A549 (cell line): ENCODE data around the gene CMTM4. TPM values are rescaled to one million over a fixed set of nuclear protein-coding genes. Genes with fewer than 3 reads are reported as not detected.
"Not testable (repeated sequence)": the region's sequence is repeated elsewhere in the genome, so short reads cannot be mapped to it uniquely, and the experiment has no call there.

Experiments used
- ATAC-seq, 2 experiments: fragments of 200-7000 bp in 1 of 2; fragments of >200 bp in 1 of 2; cut with Nextera tagmentation in 1 of 2; cut with Tn5 transposase in 1 of 2; 3 replicates each; pipeline versions ENCODE4 v1.8.0 to v1.9.1; 2018 to 2020; ENCODE audit warnings: mild to moderate bottlenecking in 1 of 2, moderate library complexity in 1 of 2
- CTCF ChIA-PET: fragments of 300-600 bp; sonication (Branson Sonifier 250); formaldehyde crosslinking; extraction: SDS; loops from one replicate; lab custom pipeline; 2021; ENCODE audit warnings: antibody characterized with exemption, inconsistent platforms; lab: Yijun Ruan, JAX
- POLR2A ChIA-PET: fragments of 350-600 bp; formaldehyde crosslinking; extraction: SDS; loops from one replicate; lab custom pipeline; 2021; ENCODE audit warnings: antibody characterized with exemption, inconsistent platforms; lab: Yijun Ruan, JAX
- DNase-seq, 2 experiments: peaks; one replicate each; pipeline versions ENCODE4 v3.0.0 to v3.0.0-alpha.2; 2011 to 2016; ENCODE audit warnings: low read depth in 1 of 2, low spot score in 1 of 2
- FAIRE-seq: peaks from 2 replicates; lab custom pipeline; 2011; peaks lifted over from hg19 to GRCh38; lab: Jason Lieb, UNC
- H3K27ac ChIP-seq, 2 experiments: fragments of >200 bp; sonication (Bioruptor Twin); formaldehyde crosslinking; 3 replicates each; pipeline ENCODE4 v1.5.1; 2016 to 2017
- H3K4me1 ChIP-seq: fragments of >200 bp; sonication (Bioruptor Twin); formaldehyde crosslinking; 3 replicates; pipeline ENCODE4 v1.6.1; 2016
- H3K4me2 ChIP-seq: fragments of >200 bp; sonication (Bioruptor Twin); formaldehyde crosslinking; 3 replicates; pipeline ENCODE4 v1.6.1; 2016
- H3K4me3 ChIP-seq: fragments of >200 bp; sonication (Bioruptor Twin); formaldehyde crosslinking; 3 replicates; pipeline ENCODE4 v1.5.1; 2016
- H3K9me3 ChIP-seq: fragments of >200 bp; sonication (Bioruptor Twin); formaldehyde crosslinking; 3 replicates; pipeline ENCODE4 v1.6.1; 2016
- ATOH8 ChIP-seq: fragments of 250-450 bp; sonication (Bioruptor Pico); IDR thresholded peaks from 2 replicates; pipeline ENCODE4 v1.5.0; 2020; ENCODE audit warnings: low read depth, mild to moderate bottlenecking, moderate library complexity
- BHLHE40 ChIP-seq: IDR thresholded peaks from 2 replicates; pipeline ENCODE4 v1.6.1; 2012; ENCODE audit warnings: low read depth, low read length, inconsistent platforms
- CBX8 ChIP-seq: fragments of 200-600 bp; sonication (generic); IDR thresholded peaks from 2 replicates; pipeline ENCODE4 v1.6.1; 2016
- CHD4 ChIP-seq: fragments of 200-600 bp; sonication (generic); IDR thresholded peaks from 2 replicates; pipeline ENCODE4 v1.6.1; 2016; ENCODE audit warnings: antibody characterized with exemption, mild to moderate bottlenecking, borderline replicate concordance
- E2F6 ChIP-seq: IDR thresholded peaks from 2 replicates; pipeline ENCODE4 v1.6.1; 2012; ENCODE audit warnings: low read depth, borderline replicate concordance
- EHF ChIP-seq: fragments of 250-450 bp; sonication (Bioruptor Pico); IDR thresholded peaks from 2 replicates; pipeline ENCODE4 v1.5.0; 2020; ENCODE audit warnings: mild to moderate bottlenecking
- EHMT2 ChIP-seq: fragments of 200-600 bp; sonication (generic); IDR thresholded peaks from 2 replicates; pipeline ENCODE4 v1.6.1; 2016; ENCODE audit warnings: antibody characterized with exemption, low read depth, mild to moderate bottlenecking, moderate library complexity
- EP300 ChIP-seq, 2 experiments: fragments of >200 bp; sonication (Bioruptor Twin); formaldehyde crosslinking; IDR thresholded peaks; 2 replicates in 1 of 2; 3 replicates in 1 of 2; pipeline ENCODE4 v1.6.1; 2016 to 2017
- FOSB ChIP-seq: fragments of 250-450 bp; sonication (Bioruptor Pico); IDR thresholded peaks from 2 replicates; pipeline ENCODE4 v1.5.0; 2020; ENCODE audit warnings: mild to moderate bottlenecking, moderate library complexity
- FOXS1 ChIP-seq: fragments of 250-450 bp; sonication (Bioruptor Pico); IDR thresholded peaks from 2 replicates; pipeline ENCODE4 v1.5.0; 2020; ENCODE audit warnings: mild to moderate bottlenecking, moderate library complexity
- HDAC2 ChIP-seq: fragments of 200-600 bp; sonication (generic); IDR thresholded peaks from 2 replicates; pipeline ENCODE4 v1.6.1; 2016
- HES2 ChIP-seq: fragments of >200 bp; sonication (Bioruptor Twin); formaldehyde crosslinking; IDR thresholded peaks from 2 replicates; pipeline ENCODE4 v1.6.1; 2016
- HOXA7 ChIP-seq: fragments of 250-450 bp; sonication (Bioruptor Pico); IDR thresholded peaks from 2 replicates; pipeline ENCODE4 v1.5.0; 2020; ENCODE audit warnings: mild to moderate bottlenecking, moderate library complexity
- HOXB13 ChIP-seq: fragments of 250-450 bp; sonication (Bioruptor Pico); IDR thresholded peaks from 2 replicates; pipeline ENCODE4 v1.5.0; 2020; ENCODE audit warnings: low read depth, mild to moderate bottlenecking, moderate library complexity
- HOXB5 ChIP-seq: fragments of 250-450 bp; sonication (Bioruptor Pico); IDR thresholded peaks from 2 replicates; pipeline ENCODE4 v1.5.0; 2020; ENCODE audit warnings: mild to moderate bottlenecking, moderate library complexity
- MAFK ChIP-seq: fragments of 450-650 bp; IDR thresholded peaks from 2 replicates; pipeline ENCODE4 v1.6.1; 2014; ENCODE audit not compliant: partially characterized antibody
- MAX ChIP-seq: IDR thresholded peaks from 2 replicates; pipeline ENCODE4 v1.6.1; 2012
- MAZ ChIP-seq: fragments of 150-350 bp; IDR thresholded peaks from 2 replicates; pipeline ENCODE4 v1.6.1; 2014; ENCODE audit warnings: antibody characterized with exemption, low read depth, low read length, borderline replicate concordance
- NPAS2 ChIP-seq: fragments of 250-450 bp; sonication (Bioruptor Pico); IDR thresholded peaks from 2 replicates; pipeline ENCODE4 v1.8.0; 2022; ENCODE audit warnings: mild to moderate bottlenecking, moderate library complexity, borderline replicate concordance
- NR3C1 ChIP-seq: fragments of >200 bp; sonication (Bioruptor Twin); formaldehyde crosslinking; IDR thresholded peaks from 3 replicates; pipeline ENCODE4 v1.6.1; 2017
- POLR2A ChIP-seq: IDR thresholded peaks from 2 replicates; pipeline ENCODE4 v1.6.1; 2012; ENCODE audit warnings: mild to moderate bottlenecking, low read length
- RAD21 ChIP-seq, 2 experiments: fragments of >200 bp in 1 of 2; sonication (Bioruptor Twin) in 1 of 2; formaldehyde crosslinking in 1 of 2; IDR thresholded peaks in 1 of 2; conservative IDR thresholded peaks in 1 of 2; 2 replicates in 1 of 2; 3 replicates in 1 of 2; pipeline ENCODE4 v1.6.1; 2012 to 2018; ENCODE audit warnings: inconsistent platforms in 1 of 2
- RNF2 ChIP-seq: fragments of 200-600 bp; sonication (generic); IDR thresholded peaks from 2 replicates; pipeline ENCODE4 v1.6.1; 2016; ENCODE audit warnings: low read depth, mild to moderate bottlenecking, antibody characterized with exemption, moderate library complexity, borderline replicate concordance
- SMC3 ChIP-seq: fragments of >200 bp; sonication (Bioruptor Twin); formaldehyde crosslinking; IDR thresholded peaks from 3 replicates; pipeline ENCODE4 v1.6.1; 2018; ENCODE audit warnings: inconsistent platforms
- TFCP2L1 ChIP-seq: fragments of 250-450 bp; sonication (Bioruptor Pico); IDR thresholded peaks from 2 replicates; pipeline ENCODE4 v1.5.0; 2021; ENCODE audit warnings: mild to moderate bottlenecking
- WGBS: methylation state at CpG from one replicate; pipeline ENCODE4 v1.1.6; 2017; ENCODE audit errors: missing lambda C conversion rate; 5-methylcytosine and 5-hydroxymethylcytosine counted together
- polyA plus RNA-seq, 4 experiments: library from polyadenylated mRNA; depleted of rRNA in 3 of 4; stranded (reverse); fragments of >200 nt; fragmentation: RNase III in 1 of 4; extraction: RNeasy Plus Mini Kit Qiagen cat#74134 plus additional on column Dnase treatment in 1 of 4; gene quantifications; 2 replicates in 3 of 4; 3 replicates in 1 of 4; pipeline ENCODE4 v1.2.3, GENCODE V29; 2011 to 2017

CMTM4 gene
- polyA plus RNA-seq, 2 of the 4 experiments (the other 2 are of a cell fraction): 24.8 to 58.6 TPM

GRCh38 chr16:66596986-66597848 is 99.3 kb downstream of the CMTM4 start:
- Histone ChIP-seq H3K4me3 (no peak overlapping the region), H3K27ac (no peak overlapping the region), H3K9me3 (no peaks in the 10 kb centered on the region), H3K4me2 (no peak overlapping the region), H3K4me1 (no peaks in the 10 kb centered on the region)
- 73% methylated on average over 5 of the region's 5 CpGs for WGBS
- no peak for DNase-seq
- FAIRE-seq: no peak
- ChIA-PET POLR2A (interaction anchor here (0.8 kb wide), 1 partner anchor 45 kb away, joined by 3 read pairs; the partner anchor contains the start of gene CKLF), CTCF (interaction anchor here (0.9 to 3.4 kb wide), 7 partner anchors 10 to 270 kb away, joined by 3 to 19 read pairs (median 5); no protein-coding TSS in a partner anchor)
- no peak for ATAC-seq
- TF ChIP-seq MAFK (no peak), HOXB13 (CRISPR knock-in tag) (no peak), EHMT2 (no peak), TFCP2L1 (CRISPR knock-in tag) (no peak), HES2 (no peak), EHF (CRISPR knock-in tag) (no peak), E2F6 (no peak), FOXS1 (CRISPR knock-in tag) (no peak), NPAS2 (CRISPR knock-in tag) (no peak), ATOH8 (no peak), MAX (no peak), BHLHE40 (no peak), RNF2 (no peak), FOSB (CRISPR knock-in tag) (no peak), CHD4 (no peak), RAD21 (conservative IDR thresholded peaks at IDR 0.05 in 1 of 2, IDR thresholded peaks at IDR 0.05 in 1 of 2) (no peak), HOXA7 (CRISPR knock-in tag) (no peak), MAZ (no peak)
- TF ChIP-seq, all 56 proteins: peak for 0

- not testable (repeated sequence) for H3K4me3 ChIP-seq, H3K27ac ChIP-seq, H3K4me2 ChIP-seq, H3K9me3 ChIP-seq, ATAC-seq, FAIRE-seq, H3K4me1 ChIP-seq, DNase-seq
- ChIA-PET CTCF (interaction anchor here (2.2 to 3.4 kb wide), 2 partner anchors 11 to 271 kb away, joined by 8 to 19 read pairs; no protein-coding TSS in a partner anchor), POLR2A (interaction anchor here (0.7 kb wide), 3 partner anchors 16 to 563 kb away, joined by 4 to 5 read pairs (median 4); partner anchors contain the start of gene TRADD)
- 93% methylated on average over 4 of the region's 4 CpGs for WGBS
Observed at GRCh38 chr16:66596559-66596958, 100.0 kb downstream of the CMTM4 start.

GRCh38 chr16:66594739-66595138 is 101.8 kb downstream of the CMTM4 start:
- TF ChIP-seq HDAC2 (no peak), SMC3 (no peak), CHD4 (no peak), CBX8 (no peak), POLR2A (no peak), BHLHE40 (no peak), HES2 (no peak), EHF (CRISPR knock-in tag) (no peak), EP300 (IDR thresholded peaks at IDR 0.05) (no peak), E2F6 (no peak), HOXB5 (CRISPR knock-in tag) (no peak), NR3C1 (no peak)
- CTCF ChIA-PET: interaction anchor here (0.6 to 1.3 kb wide), 4 partner anchors 13 to 224 kb away, joined by 3 to 4 read pairs (median 3); no protein-coding TSS in a partner anchor
- Histone ChIP-seq H3K9me3 (no peaks in the 10 kb centered on the region), H3K27ac (no peak overlapping the region), H3K4me1 (no peaks in the 10 kb centered on the region), H3K4me2 (no peak overlapping the region), H3K4me3 (no peak overlapping the region)
- DNase-seq: no peak
- POLR2A ChIA-PET: no interaction called here
- FAIRE-seq: no peak
- no peak for ATAC-seq
- 68% methylated on average over 7 of the region's 7 CpGs for WGBS
